Endometrium (tissue), 2 donors: ENCODE data around the gene BDKRB2.

Experiments used
- FAIRE-seq: peaks from 2 replicates; lab custom pipeline; 2012; peaks lifted over from hg19 to GRCh38; lab: Jason Lieb, UNC
- donor health status: control.
- donor health status: control.

BDKRB2 gene

GRCh38 chr14:96272777-96273473, 68.3 kb downstream of the BDKRB2 start:
- no peak for FAIRE-seq

GRCh38 chr14:96273629-96274028, 69.0 kb downstream of the BDKRB2 start:
- FAIRE-seq: no peak

GRCh38 chr14:96274122-96274521, 69.5 kb downstream of the BDKRB2 start:
- no peak for FAIRE-seq

- FAIRE-seq: no peak
These were observed 69.9 kb downstream of the BDKRB2 start for GRCh38 chr14:96274543-96274942.

- FAIRE-seq: no peak
These were observed 70.8 kb downstream of the BDKRB2 start for GRCh38 chr14:96275177-96276112.

- no peak for FAIRE-seq
These were observed 73.3 kb downstream of the BDKRB2 start for GRCh38 chr14:96277890-96278289.

GRCh38 chr14:96279564-96279963, 74.9 kb downstream of the BDKRB2 start:
- no peak for FAIRE-seq

- no peak for FAIRE-seq
These were observed 75.5 kb downstream of the BDKRB2 start for GRCh38 chr14:96280104-96280503.

GRCh38 chr14:96281486-96281885, 76.8 kb downstream of the BDKRB2 start:
- no peak for FAIRE-seq

- no peak for FAIRE-seq
These were observed 79.4 kb downstream of the BDKRB2 start for GRCh38 chr14:96284008-96284407.

- FAIRE-seq: no peak
These were observed 79.8 kb downstream of the BDKRB2 start for GRCh38 chr14:96284430-96284829.

GRCh38 chr14:96285667-96286066, 81.0 kb downstream of the BDKRB2 start:
- no peak for FAIRE-seq

- no peak for FAIRE-seq
These were observed 81.6 kb downstream of the BDKRB2 start for GRCh38 chr14:96286251-96286650.

GRCh38 chr14:96287856-96288255, 83.2 kb downstream of the BDKRB2 start:
- no peak for FAIRE-seq
